ENCODE data around the gene VPS26C. TPM values are rescaled to one million over a fixed set of nuclear protein-coding genes. Genes with fewer than 3 reads are reported as not detected.
"Not testable (repeated sequence)": the region's sequence is repeated elsewhere in the genome, so short reads cannot be mapped to it uniquely, and the experiment has no call there.

VPS26C gene
- total RNA-seq, 1 donor from 2014 or later = 57.6 TPM

DNA sequence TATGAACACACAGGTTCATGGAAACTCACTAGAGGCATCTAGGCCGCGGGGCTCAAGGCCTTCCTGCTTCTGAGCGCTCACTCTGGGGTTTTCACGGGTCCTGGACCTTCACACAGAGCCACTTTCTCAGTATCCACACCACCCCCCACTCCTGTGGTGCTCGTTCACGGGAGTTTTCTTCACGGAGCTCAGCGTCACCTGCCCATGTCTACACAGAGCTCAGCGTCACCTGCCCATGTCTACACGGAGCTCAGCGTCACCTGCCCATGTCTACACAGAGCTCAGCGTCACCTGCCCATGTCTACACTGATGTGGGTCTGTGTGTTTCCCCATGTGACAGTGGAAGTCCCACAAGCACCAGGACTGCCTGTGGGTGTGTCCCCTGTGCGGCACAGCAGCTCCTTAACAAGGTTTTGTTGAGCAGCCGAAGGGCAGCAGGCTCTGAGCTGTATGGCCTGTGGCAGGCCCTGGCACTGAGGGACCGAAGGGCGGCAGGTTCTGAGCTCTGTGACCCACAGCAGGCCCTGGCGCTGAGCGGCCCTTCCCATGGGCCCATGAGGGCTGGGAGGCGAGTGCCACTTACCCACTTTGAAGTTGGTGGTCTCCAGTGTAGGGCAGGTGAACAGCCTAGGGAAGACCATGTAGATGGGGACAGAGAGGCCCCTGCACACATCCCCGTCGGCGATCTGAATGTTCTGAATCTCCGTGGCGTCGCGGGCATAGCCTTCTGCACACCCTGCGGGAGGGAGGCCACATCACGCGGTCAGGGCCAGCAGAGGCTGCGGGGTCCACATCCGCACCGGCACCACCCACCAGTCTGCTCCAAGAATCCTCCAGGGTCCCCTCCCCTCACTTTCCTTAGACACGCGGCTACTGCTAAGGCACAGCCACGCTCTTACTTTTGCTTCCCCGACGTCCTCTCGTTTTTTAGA lies 39.8 kb downstream of the VPS26C start:
- peak; percentile 6 for ATAC-seq
- no peaks in the 10 kb centered on the region for H3K9me3 ChIP-seq
- H3K36me3 ChIP-seq = peaks cover 88% of the 10 kb centered on the region
- intact Hi-C loops (cut with DNase I) = no loop called here
- no peak overlapping the region for H3K4me3 ChIP-seq
- no peaks in the 10 kb centered on the region for H3K4me1 ChIP-seq
- TF ChIP-seq CTCF (IDR thresholded peaks at IDR 0.05) = no peak
- H3K27ac ChIP-seq = no peak overlapping the region
- no peaks in the 10 kb centered on the region for H3K27me3 ChIP-seq
- no peak for DNase-seq

DNA sequence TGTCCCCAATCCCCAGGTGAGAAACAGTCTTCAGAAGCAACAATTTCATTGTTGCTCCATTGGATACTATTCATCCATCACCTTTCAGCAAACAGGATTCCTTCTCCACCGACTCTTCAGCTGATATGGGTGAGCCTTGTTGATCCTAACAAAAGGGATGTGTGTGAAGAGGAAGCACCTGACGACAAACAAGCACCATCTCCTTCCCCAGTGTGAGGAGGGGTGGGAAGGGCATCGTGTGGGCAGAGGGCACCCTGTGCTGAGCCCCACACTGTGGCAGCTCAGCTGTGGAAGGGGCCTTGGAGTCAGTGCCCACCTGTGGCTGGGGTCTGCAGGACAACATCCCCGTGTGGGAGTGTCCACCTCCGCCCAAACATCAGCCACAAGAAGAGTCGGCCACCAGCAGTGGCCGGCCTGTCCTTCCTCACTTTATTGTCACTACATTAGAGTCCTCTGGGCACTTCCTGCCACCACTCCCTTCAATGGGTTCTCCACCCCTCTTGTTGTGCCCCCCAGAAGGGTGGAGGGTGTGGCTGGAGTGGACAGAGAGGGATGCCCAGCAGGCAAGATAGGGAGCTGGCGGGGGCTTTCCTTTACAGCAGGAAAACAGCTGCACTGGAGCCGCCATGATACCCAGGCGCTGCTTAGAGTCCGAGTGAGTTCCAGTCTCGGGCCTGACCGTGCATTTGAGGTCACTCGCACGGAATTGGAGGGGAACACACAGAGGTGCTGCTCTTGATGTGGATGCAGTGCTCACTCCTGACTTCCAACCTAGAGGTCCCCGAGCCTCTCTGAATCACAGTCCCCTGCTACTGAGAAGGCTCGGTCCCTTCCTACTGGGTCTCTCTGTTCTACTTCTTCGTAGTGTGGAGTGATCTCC lies 40.9 kb downstream of the VPS26C start:
- no peak overlapping the region for H3K27ac ChIP-seq
- DNase-seq = no peak
- no peak overlapping the region for H3K4me3 ChIP-seq
- H3K36me3 ChIP-seq = peaks cover 77% of the 10 kb centered on the region
- TF ChIP-seq CTCF (IDR thresholded peaks at IDR 0.05) = no peak
- intact Hi-C loops (cut with DNase I) = no loop called here
- H3K9me3 ChIP-seq = no peaks in the 10 kb centered on the region
- H3K27me3 ChIP-seq = no peaks in the 10 kb centered on the region
- no peak for ATAC-seq
- H3K4me1 ChIP-seq = peaks cover 4% of the 10 kb centered on the region

GRCh38 chr21:37224861-37225839 lies 42.0 kb downstream of the VPS26C start:
- intact Hi-C loops (cut with DNase I) = no loop called here
- no peak overlapping the region for H3K27ac ChIP-seq
- H3K27me3 ChIP-seq = no peaks in the 10 kb centered on the region
- no peak for TF ChIP-seq CTCF (IDR thresholded peaks at IDR 0.05)
- H3K9me3 ChIP-seq = no peaks in the 10 kb centered on the region
- peaks cover 5% of the 10 kb centered on the region for H3K4me1 ChIP-seq
- no peak overlapping the region for H3K4me3 ChIP-seq
- DNase-seq (no peak), ATAC-seq (no peak)
- peaks cover 66% of the 10 kb centered on the region for H3K36me3 ChIP-seq

DNA sequence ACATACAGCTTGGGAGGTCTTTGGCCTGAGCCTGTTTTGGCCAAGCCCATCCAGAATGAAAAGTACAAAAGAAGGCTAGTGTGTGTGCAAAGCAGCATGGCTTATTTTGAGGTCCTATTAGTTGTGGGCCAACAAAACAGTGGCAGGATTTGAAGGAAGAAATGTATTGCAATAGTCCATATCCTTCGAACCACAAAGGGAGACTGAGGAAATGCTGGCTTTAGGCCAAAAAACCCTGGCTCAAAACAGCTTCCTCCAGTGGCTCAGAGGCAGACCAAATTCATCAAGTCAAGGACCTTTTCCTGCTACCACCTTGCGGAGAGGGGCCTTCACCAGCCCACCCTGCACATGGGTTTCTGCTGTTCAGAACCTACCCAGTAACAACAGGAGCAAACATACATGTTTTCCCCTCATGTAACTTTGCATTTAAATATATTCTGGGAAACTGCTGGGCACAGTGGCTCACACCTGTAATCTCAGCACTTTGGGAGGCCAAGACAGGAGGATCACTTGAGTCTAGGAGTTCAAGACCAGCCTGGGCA lies 43.3 kb downstream of the VPS26C start:
- intact Hi-C loops (cut with DNase I) = no loop called here
- TF ChIP-seq CTCF (IDR thresholded peaks at IDR 0.05) = no peak
- peaks cover 54% of the 10 kb centered on the region for H3K36me3 ChIP-seq

GRCh38 chr21:37222248-37222647 lies 44.9 kb downstream of the VPS26C start:
- H3K27ac ChIP-seq; intact Hi-C loops (cut with DNase I); H3K27me3 ChIP-seq; ATAC-seq; DNase-seq; H3K4me3 ChIP-seq; H3K9me3 ChIP-seq; H3K4me1 ChIP-seq: not testable (repeated sequence)
- peaks cover 38% of the 10 kb centered on the region for H3K36me3 ChIP-seq

More for the DNA sequence above, 43.3 kb downstream of the VPS26C start:
- H3K27ac ChIP-seq = no peak overlapping the region
- no peaks in the 10 kb centered on the region for H3K9me3 ChIP-seq
- no peak for ATAC-seq
- no peak for DNase-seq
- H3K27me3 ChIP-seq = no peaks in the 10 kb centered on the region
- no peak overlapping the region for H3K4me3 ChIP-seq
- H3K4me1 ChIP-seq = peaks cover 9% of the 10 kb centered on the region
